Tibial nerve (tissue), 3 donors: ENCODE data around the gene CAMK2D.

Experiments used
- POLR2A ChIP-seq, 2 donors: fragments of 450-650 bp; IDR thresholded peaks; one replicate each; pipeline ENCODE4 v1.6.1; 2017; ENCODE audit warnings: antibody characterized with exemption in 2 of 2, mild to moderate bottlenecking in 2 of 2, moderate library complexity in 2 of 2
- TF ChIP-seq, protein P1 (sequence below), 5 experiments: fragments of 200-600 bp in 3 of 5; fragments of 450-650 bp in 2 of 5; sonication (generic) in 3 of 5; IDR thresholded peaks; one replicate each; pipeline ENCODE4 v1.5.1; 2016 to 2019; ENCODE audit warnings: antibody characterized with exemption in 5 of 5, mild to moderate bottlenecking in 3 of 5, moderate library complexity in 2 of 5

DNA sequence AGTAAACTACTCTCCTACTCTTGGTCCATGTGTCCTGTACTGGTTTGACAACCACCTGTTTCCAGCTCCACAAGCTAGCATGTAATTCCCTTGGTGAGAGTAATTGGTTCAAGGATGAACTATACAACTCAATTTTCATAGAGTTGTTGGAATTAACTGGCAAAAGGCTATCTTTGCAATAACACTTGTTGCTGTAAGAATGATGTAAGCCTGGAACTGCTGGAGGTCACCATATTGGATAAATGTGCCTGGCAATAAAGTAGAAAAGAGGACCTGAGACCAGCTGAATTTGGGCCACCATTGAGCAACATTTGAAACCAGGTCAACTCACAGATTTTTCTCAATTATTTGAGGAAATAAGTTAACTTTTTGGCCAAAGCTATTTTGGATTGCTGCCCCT lies 175.5 kb downstream of the CAMK2D start:
- TF ChIP-seq, protein P1, sequence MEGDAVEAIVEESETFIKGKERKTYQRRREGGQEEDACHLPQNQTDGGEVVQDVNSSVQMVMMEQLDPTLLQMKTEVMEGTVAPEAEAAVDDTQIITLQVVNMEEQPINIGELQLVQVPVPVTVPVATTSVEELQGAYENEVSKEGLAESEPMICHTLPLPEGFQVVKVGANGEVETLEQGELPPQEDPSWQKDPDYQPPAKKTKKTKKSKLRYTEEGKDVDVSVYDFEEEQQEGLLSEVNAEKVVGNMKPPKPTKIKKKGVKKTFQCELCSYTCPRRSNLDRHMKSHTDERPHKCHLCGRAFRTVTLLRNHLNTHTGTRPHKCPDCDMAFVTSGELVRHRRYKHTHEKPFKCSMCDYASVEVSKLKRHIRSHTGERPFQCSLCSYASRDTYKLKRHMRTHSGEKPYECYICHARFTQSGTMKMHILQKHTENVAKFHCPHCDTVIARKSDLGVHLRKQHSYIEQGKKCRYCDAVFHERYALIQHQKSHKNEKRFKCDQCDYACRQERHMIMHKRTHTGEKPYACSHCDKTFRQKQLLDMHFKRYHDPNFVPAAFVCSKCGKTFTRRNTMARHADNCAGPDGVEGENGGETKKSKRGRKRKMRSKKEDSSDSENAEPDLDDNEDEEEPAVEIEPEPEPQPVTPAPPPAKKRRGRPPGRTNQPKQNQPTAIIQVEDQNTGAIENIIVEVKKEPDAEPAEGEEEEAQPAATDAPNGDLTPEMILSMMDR (IDR thresholded peaks at IDR 0.05), result no peak
- TF ChIP-seq POLR2A (IDR thresholded peaks at IDR 0.05), result no peak
